HG03432 (cell line): ENCODE results near the gene SYNE4.

Experiments used
- ATAC-seq: cut with Tn5 transposase; IDR thresholded peaks from one replicate; pipeline ENCODE4 v1.9.1; 2021; ENCODE audit warnings: mild to moderate bottlenecking, moderate library complexity; ENCODE audit not compliant: unreplicated experiment

The SYNE4 gene

DNA sequence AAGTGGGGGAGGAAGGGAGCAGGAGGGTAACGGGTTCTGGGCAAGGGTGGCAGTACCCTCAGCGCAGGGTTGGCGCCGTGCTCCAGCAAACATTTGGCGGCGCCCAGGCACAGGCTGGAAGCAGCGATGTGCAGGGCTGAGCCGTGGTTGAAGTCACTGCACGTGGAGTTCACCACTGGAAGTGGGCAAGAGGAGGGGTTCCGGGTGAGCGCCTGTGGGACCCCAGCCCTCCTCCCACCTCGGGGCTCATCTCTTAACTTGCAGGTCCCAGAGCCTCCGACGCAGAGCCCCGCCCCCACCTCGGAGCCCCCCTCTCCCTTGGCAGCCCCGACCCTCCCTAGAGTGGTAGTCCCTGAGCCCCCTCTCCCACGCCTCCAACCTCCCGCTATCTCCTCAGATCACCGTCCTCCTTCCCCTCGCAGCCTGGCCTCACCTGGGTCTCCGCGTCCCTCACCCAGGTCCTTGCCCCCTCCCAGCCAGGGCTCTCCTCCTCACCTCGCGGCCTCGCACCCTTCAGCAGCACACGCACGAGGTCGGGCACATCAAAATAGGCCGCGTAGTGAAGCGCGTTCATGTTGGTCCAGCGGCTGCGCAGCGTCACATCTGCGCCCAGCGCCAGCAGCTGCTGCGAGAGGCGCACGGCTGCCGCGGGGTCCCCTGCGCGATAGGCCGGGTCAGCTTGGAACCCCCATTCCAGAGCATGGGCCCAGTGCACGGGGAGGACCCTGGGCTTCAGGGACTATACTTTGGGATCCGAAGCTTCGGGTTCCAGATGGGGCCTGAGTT is 17.7 kb upstream of the SYNE4 start:
- ATAC-seq, result no peak

DNA sequence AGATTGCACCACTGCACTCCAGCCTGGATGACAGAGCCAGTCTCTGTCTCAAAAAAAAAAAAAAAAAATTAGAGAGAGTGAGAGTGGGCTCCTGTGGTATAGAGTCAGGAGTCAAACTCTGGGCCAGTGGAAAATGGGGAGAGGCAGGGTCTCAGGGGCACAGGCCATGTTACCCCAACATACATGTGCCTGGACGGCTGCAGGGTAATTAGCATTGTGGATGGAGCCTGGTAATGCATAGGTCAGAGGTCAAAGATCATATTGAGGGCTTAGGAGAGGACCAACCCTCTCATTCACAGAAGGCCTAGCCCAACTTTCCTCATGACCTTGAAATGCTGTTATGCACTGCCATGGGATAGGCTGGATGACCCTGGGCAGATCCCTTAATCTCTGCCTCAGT is 16.9 kb upstream of the SYNE4 start:
- no peak for ATAC-seq

DNA sequence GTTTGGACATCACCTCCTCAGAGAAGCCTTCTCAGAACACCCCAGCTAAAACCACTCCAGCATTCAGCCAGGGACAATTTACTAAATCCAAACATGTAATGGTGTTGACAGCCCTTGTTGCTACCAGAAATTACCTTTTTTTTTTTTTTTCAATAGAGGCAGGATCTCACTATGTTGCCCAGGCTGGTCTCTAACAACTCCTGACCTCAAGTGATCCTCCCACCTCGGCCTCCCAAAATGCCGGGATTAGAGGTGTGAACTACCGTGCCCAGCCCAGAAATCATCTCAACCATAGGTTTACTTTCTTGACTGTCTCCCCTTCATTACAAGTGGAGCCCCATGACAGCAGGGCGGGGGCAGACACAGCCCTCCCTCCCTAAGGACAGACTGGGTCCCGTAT is 14.8 kb upstream of the SYNE4 start:
- ATAC-seq, result no peak

DNA sequence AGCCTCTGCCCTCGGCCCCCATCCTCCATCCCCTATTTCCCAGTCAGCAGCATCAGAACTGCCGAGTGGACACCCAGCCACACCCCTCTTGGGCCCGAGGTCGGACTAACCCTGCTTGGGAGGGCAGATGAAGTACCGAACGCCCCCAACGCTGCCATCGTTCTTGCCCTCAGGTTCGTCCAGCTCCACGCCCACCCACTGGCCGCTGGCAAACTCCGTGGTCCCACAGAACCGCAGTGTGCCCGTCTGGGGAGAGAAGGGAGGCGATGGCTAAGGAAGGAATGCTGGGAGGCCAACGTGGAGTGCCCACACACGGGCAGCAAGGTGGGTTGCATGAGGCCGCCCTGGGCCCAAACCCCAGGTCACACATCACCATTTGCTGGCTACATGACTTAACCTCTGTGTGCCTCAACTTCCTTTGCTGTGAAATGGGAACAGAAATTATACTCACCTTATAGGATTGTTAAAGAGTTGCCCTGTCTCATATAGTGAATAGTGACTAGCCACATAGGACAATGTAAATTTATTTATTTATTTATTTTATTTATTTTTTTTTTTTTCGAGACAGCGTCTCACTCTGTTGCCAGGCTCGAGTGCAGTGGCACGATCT is 10.6 kb upstream of the SYNE4 start:
- ATAC-seq, result no peak

DNA sequence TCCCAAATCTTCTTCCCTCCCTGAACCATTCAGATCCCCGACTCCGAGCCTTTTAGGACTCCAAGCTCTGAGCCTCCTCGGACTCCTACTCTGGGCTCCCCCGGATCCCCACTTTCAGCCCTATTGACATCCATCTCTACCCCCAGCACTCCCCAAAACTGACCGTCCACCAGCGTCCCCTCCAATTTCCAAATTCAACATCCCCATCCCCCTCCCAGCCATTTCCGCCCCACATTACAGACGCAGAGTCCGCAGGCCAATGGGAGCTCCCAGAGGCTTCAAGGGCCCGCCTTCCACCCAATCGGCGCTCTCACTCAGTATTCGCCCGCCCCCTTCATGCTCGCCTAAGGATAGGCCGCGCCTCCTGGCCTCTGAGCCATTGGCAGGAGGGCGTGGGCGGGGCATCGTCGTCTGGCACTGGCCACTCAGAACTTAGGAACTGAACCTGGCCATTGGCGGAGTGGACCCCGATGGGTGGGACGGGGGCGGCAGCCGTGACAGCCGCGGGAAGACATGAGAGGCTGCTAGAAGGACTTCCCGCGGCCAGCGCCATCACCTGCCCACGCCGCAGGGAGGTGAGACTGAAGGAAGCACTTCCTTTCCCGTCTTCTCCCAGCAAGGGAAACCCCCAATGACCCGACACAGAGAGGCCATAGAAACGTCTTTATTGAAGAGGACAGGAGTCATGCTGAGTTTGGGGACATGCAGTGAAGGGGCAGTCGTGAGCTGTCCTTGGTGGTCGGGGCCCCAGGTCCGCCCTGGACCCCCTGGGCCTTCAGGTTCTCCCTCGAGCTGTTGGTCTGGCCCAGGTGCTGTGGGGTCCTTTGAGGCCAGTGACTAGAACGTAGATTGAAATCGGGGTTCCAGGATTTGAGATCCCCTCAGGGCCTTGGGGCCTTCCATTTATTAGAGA is 5.7 kb upstream of the SYNE4 start, which contains the start of gene ALKBH6:
Gene ALKBH6, minus strand, starts transcription at position 202 of the 913 bp plus-strand sequence. CDS start 816 bp downstream, outside the sequence.
- peak; percentile 94 for ATAC-seq

DNA sequence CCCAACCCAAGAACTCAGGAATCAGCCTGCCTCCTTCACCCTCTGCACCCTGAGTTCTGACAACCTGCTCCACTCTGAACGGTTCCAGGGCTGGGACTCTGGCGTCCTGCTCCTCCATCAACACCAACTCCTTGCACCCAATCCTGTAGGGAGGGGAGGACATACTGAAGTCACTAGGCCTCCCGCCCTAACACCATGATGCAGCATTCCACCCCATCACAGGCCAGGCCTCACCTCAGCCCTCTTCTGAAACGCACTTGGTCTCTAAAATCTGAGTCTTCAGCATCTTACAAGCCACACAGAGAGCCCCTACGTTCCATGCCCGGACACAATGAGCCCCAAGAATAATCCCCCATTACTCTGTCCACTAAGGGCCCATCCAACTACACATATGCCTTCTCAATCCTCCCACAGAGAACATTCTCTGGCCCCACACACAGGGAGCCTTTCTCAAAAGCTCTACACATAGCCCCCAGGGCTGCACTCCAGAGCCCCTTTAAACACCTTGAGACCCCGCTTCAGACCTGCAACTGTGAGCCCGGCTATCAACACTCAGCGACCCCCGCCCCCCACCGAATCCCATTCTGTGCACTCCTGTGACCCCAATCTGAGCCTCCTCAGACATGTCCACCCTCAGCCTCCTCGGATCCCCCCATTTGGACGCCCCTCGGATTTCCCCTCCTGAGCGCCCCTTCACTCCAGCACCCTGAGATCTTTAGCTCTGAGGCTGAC is 4.8 kb upstream of the SYNE4 start:
- ATAC-seq, result no peak

DNA sequence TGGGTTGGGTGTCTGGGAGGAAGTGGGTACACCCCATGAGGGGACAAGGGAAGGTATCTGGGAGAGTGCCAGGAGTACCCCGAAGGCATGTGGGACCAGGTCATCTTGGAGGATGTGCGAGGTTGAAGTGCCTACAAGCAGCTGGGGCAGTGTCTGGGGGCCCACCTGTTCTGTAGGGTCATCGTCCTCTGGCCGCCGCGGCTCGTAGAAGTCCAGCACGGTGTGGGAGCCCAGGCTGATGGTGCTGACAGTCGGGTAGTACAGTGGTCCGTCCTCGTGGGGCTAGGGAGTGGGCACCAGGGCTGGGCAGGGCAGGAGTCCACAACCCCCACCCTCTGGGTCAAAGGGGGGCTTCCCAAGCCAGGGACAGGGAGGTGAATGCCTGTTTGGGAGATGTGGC is 1.8 kb upstream of the SYNE4 start:
- no peak for ATAC-seq

DNA sequence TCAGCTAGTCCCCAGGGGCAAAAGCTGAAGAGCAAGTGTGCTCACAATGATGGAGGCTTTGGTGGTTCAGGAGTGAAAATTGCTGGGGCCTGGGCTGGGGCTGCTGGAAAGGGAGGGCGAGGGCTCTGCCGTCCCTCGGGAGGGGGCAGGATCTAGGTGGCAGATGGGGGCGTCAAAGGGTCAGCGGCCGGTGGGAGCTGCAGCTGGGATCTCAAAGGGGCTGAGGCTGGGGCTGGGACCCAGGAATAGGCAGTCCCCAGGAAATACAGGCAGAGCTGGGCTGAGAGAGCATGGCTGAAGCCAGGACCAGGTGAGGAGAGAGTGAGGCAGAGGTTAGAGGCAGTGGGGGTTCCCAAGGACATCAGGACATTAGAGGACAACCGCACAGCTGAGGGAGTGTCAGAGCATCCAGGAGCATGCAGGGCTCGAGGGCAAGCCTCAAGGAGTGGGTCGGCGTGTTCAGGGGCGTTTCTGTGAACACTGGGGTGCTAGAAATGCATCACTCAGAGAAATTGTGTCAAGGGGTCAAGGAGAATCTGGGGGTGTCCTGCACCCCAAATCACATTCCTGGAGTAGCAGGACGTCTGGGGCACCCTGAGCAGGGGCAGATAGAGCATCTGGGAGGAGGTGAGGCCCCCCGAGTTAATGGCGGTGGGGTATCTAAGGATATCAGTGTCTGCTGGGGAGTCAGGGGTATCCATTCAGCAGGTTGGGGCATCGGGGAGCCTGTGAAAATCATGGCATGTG is 1.2 kb upstream of the SYNE4 start:
- no peak for ATAC-seq

DNA sequence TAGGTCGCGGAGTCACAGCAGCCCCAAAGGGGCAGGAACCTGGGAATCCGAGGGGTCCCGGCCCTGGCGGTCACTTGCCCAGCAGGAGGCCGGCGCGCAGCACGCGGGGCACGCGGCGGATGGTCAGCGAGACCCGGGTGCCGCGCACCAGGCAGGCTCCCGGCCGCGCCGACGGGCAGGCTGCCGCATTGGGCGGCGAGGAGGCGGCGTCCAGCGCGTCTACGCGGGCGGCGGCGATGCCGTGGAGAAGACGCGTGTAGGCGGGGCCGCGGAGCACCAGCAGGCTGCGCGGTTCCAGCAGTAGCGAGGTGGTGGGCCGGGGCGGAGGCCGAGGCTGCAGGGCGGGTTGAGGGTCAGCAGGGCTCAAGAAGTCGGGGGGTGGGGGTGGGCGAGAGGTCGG is 607 bp upstream of the SYNE4 start:
- ATAC-seq, result no peak

DNA sequence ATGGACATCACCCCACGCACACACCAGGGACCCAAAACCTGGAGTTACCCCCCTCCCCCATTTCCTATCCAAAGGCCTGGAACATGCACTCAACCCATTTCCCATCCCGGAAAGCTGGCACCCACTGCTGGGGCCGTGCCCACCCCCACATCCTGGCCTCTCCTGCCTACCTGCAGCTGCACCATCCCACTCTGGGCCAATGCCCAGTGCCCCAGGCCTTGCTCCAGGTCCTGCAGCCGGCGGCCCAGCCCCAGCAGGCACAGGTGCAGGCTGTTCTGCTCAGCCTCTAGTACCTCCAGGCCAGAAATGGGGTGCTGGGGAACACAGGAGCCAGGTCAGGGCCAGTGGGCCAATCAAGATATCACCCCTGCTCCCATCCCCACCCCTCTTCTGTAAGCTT is 1.7 kb downstream of the SYNE4 start:
- ATAC-seq, result no peak

DNA sequence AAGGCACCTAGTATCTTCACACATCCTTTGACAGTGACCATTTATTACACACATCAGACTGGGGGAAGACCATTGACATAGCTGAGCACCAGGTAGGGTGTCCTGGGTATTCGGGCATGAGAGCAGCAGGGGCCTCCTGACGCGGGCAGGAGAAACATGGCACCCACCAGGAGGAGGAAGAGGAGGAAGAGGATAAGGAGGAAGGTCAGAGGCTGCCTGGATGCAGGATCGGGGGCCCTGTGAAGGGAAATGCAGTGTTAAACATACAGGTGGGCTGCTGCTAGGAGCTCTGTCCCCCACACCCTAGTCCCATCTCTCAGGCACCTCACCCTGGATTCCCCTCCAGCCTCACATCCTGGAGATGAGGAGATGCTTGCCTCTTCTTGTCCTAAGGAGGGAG is 5.3 kb downstream of the SYNE4 start:
- ATAC-seq, result no peak

DNA sequence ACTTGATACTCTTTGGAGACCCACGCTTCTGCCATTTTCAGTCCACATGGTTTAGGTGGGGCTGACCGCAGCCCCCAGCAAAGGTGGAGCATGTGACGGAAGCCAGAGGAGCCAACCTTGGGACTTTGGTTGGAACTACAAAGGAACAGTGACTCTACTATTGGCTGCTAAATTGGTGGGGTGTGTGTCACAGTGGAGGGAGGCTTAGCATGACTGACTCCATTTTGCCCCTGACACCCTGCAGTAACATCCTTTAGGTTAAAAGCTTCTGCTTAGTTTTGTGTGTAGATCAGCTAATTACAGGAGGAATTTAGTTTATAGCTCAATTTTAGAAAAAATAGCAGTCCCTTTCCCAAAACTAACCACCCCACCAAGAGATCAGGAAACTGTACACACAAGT is 7.0 kb downstream of the SYNE4 start:
- ATAC-seq, result no peak

DNA sequence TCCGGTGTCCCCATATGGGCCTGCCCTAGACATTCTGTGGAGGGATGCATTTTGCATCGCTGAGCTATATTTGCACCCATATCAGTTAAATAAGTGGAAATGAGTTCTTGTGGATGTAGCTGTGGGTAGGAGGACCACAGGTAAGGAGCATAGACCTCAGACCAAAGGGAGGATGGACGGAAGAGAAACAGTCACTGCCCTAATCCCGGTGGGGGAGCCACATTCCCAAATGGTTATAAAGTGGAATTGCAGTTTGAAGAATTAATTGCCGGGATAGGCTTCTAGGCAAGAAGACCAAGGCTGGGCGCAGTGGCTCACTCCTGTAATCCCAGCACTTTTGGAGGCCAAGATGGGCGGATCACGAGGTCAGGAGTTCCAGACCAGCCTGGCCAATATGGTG is 11.8 kb downstream of the SYNE4 start:
- ATAC-seq, result no peak

DNA sequence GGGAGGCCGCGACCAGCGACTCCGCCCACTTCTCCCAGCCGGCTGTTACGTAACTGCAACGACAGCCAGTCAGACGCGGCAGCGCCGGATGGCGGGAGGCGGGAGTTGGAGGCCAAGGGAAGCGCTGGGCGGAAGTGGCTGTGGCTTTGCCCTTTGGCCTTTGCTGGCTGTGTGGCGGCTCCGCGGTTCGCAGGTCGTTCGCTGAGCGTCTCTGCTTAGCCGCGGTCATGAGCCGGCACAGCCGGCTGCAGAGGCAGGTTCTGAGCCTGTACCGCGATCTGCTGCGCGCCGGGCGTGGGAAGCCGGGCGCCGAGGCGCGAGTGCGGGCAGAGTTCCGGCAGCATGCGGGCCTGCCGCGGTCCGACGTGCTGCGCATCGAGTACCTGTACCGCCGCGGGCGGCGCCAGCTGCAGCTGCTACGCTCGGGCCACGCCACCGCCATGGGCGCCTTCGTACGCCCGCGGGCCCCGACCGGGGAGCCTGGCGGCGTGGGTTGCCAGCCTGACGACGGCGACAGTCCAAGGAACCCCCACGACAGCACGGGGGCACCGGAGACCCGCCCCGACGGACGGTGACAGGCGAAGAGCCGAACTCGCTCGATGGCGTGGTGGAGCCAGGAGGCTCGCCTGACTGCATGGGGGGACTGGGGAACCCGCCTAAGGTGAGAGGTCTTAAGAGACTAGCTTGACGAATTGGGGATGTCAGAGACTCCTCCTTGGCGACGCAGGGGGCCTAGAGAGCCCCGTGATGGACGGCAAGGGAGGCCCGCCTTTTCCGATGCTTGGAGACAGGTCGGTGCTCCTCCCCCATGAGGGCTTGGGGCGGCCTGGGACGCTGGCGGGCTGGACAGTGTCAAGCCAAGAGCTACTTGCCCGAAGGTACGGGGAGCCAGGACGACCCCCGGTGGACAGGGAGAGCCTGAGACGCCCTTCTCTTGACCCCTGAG is 13.3 kb downstream of the SYNE4 start, which contains the start of gene SDHAF1:
Gene SDHAF1, plus strand, starts transcription at position 141 of the 946 bp plus-strand sequence. Its CDS starts 87 bp downstream, at position 228.
- ATAC-seq, result peak; percentile 81

DNA sequence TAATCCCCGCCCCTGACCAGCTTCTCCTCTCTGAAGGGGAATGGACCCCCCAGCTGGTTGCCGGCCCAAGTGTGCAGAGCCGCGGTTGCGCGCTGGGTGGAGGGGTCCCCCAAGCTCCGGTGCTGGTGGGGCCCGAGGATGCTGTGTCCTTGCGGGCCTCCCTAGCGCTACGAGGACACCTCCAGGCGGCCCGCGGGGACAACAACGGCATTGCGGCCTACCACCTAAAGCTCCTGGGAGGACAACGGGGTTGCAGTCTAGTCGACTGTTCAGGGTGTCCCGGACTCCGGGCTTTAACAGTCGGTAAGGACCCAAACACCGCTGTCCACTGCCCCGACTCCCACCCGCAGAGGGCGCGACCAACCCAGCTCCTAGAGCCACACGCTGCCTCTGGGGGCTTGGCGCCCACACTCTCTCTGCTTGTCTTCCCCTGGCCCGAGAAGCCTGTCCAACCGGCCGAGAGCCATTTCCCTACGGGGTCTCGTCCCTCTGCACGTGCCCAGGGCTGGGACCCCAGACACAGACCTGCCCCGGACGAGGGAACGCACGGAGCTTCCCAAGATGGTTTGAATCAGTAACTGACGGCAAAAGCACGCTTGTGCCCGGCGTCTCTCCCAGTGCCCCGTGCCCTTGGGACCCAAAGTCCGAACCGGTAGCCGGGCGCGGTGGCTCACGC is 14.6 kb downstream of the SYNE4 start:
- no peak for ATAC-seq

DNA sequence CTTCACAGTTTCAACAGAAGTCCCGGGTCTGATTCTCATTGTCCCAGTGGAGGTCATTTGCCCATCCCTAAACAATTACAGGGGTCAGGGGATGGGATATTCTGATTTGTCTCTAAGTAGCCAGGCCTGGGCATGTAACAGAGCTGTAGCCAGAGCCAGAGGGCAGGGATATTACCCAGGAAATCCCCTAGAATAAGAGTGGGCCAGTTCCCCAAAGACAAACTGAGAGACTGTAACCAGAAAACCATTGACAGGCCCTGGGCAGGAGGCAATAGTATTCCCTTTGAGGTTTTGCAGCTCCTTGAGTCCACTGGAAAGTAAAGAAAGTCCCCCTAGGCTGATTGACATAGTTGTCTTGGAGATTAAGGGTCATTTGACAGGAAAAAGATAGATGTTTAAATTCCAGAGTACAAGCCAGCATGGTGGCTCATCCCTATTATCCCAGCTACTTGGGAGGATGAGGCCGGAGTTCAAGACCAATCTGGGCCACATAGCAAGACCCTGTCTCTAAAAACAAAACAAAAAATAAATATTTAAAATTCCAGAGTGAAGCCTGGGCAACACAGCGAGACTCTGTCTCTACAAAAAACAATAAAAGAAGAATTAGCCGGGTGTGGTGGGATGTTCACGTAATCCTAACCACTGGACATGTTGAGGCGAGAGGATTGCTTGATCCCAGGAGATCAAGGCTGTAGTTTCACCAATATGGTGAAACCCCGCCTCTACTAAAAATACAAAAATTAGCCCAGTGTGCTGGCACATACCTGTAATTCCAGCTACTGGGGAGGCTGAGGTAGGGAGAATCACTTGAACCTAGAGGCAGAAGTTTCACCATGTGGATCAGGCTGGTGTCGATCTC is 15.5 kb downstream of the SYNE4 start:
- ATAC-seq, result no peak

DNA sequence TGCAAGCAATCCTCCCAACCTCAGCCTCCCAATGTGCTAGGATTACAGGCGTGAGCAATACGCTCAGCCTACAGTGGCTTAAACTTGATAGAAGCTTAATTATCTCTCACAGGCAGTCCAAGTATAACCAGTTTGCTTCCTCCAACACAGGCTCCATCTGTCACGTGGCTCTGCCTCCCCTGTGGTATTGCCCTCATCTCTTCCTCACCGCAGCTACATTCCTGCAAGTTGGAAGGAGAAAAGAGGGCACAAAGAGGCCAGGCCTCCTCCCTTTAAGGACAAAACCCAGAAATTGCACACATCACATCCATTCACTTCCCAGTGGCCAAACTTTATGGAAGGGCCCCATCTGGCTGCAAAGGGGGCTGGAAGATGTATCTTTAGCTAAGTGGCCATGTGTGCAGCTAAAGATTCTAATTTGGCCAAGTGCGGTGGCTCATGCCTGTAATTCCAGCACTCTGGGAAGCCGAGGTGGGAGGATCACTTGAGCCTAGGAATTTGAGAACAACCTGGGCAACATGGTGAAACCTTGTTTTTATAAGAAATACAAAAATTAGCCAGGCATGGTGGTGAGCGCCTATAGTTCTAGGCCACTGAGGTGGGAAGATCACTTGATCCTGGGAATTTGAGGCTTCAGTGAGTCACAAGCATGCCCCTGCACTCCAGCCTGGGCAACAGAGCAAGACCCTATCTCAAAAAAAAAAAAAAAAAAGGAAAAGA is 16.7 kb downstream of the SYNE4 start:
- ATAC-seq, result no peak
